Stimulated activated CD8-positive, alpha-beta memory T cell treated with anti-CD3 and anti-CD28 coated beads, Interleukin-7, amount 100 ng/mL, for 4 hours (primary cell): ENCODE measurements around the gene ARHGEF6.
"Not testable (repeated sequence)": the region's sequence is repeated elsewhere in the genome, so short reads cannot be mapped to it uniquely, and the experiment has no call there.

Experiments
- DNase-seq, 2 donors: peaks; one replicate each; pipeline ENCODE4 v3.0.0-alpha.2; 2020; ENCODE audit warnings: low read depth in 2 of 2

Gene ARHGEF6

DNA sequence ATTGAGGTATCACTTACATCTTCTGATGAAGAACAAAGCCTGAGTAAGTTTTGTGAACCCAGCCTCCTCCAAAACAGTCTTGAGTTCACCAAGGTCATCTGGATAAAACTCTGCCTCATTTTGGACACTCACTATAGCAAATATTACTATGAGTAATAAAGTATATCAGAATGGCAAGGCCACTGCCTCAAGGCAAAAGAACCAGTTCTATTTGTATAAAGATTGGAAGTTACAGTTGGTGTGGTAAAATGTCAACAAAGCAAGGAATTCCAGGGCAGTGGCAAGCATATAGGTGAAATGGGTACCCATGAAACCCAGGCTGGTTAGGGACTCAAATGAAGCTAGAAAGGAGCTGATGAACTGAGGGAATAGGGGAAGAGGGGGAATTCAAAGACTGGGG is 2.4 kb upstream of the ARHGEF6 start:
- no peak for DNase-seq

DNA sequence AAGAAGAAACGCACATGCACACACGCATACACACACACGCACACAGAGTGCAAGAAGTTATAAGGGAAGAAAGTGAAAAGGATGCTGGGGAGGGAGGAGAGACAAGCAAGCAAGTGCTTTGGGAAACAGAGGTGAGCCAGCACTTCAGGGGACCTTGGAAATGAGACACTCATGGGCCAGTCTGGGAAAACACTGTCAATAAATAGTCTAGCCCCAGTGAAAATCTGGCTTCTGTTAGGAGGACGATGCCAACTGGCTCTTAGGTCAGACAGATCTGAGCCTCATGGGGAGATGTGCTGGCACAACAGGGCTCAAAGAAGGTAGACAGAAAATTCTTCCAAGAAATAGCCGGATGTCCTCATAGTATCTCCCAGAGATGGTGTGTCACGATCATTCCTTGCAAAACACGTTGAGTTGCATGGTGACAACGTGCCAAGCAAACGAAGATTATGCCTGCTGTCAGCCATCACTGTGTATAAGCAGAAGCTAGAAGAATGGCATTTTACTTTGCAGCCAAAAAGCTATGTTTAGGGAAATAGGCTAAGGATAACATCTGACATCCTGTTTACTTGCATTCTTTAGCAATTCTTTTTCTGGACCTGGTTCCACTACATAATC is 557 bp upstream of the ARHGEF6 start:
- DNase-seq, result no peak

GRCh38 chrX:136780241-136780640 is 491 bp downstream of the ARHGEF6 start:
- no peak for DNase-seq

GRCh38 chrX:136779346-136779781 is 1.4 kb downstream of the ARHGEF6 start:
- DNase-seq, result no peak

DNA sequence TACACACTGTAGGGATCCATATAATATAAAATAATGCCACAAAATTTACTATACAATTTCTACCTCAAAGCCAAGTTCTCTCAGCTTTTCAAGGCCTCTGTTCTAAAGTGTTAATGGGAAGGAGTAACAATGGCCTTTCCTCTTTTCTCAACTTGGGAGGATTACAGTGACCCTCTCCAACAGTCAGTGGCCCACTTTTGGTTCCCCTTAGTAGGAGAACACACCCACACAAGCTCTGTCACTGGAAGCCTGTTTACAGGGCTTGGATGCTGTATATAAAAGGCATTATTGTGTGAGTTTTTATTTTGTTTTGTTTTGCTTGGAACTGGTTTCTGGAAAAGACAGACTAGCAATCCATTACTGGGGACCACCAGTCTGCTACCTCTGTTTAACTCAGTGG is 1.8 kb downstream of the ARHGEF6 start:
- DNase-seq, result no peak

DNA sequence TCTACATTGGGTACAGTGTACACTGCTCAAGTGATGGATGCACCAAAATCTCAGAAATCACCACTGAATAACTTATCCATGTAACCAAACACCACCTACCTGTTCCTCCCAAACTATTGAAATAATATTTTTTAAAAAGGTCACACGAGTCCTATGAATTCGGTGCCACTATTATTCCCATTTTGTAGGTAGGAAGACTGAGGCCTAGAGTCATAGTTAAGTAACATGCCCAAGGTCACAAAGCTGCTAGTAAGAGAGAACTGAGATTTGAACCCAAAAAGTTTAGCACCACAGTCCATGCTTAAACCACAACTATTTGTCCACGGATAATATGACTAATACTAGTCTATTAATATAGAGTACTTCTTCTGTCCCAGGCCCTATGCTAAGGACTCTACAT is 2.7 kb downstream of the ARHGEF6 start:
- no peak for DNase-seq

DNA sequence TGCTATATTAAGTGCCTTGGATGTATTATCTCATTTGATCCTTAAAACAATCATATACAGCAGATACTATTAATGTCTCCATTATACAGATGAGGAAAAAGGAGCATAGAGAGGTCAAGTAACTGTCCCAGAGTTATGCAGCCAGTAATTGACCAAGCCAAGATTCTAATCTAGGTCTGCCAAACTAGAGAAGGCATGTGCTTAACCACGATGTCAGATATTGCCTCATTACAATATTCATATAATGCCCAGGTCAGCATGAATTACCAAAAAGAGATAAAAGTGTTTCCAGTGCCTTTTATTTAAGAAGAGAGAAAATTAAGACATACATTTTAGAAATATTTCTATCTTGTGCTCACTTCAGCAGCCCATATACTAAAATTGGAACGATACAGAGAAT is 7.1 kb downstream of the ARHGEF6 start:
- DNase-seq, result no peak

GRCh38 chrX:136771869-136772268 is 8.9 kb downstream of the ARHGEF6 start:
- DNase-seq, result not testable (repeated sequence)

DNA sequence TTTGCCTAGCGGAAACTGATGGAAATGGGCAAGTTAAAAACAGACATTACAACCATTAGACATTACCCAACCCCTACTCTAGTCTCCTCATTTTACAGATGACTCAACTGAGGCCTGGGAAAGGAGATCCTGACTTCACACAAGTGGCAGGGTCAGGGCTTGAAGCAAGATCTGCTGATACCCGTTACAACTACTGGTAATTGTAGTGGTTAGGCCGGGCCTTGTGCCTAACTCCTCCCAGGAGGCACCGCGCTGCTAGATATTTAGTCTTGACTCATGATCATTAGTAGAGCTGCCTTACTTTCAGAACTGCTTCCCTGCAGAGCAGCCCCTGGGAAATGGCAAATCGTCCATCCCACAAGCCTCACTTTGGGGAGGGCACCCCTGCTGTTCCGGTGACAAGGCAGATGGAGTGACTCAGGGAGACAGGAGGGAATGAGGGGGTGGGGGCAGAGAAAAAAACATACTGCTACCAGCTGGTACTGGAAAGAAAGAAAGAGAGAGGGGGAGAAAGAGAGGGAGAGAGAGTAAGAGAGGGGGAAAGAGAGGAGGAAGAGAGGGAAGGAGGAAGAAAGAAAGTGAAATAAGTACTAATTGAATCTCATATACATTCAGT is 12.2 kb downstream of the ARHGEF6 start:
- DNase-seq, result no peak

GRCh38 chrX:136767104-136767941 is 13.4 kb downstream of the ARHGEF6 start:
- peak in 1 of 2 donors; percentile 30 for DNase-seq

DNA sequence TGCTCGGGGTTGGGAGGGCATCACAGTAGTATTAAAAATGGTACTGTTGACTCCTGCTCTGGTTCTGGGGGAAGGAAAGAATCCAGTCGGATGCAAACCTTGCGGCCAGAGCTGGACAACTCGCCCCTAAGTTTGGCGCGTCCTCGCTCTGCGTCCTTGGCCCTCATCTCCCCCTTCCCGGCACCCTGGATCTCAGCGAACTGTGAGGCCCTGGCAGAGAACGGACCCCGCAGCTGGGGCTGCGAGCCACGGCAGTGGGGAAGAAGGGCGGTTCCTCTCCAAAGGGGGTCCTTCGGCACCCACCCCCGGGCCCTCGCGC is 14.0 kb downstream of the ARHGEF6 start:
- no peak for DNase-seq

DNA sequence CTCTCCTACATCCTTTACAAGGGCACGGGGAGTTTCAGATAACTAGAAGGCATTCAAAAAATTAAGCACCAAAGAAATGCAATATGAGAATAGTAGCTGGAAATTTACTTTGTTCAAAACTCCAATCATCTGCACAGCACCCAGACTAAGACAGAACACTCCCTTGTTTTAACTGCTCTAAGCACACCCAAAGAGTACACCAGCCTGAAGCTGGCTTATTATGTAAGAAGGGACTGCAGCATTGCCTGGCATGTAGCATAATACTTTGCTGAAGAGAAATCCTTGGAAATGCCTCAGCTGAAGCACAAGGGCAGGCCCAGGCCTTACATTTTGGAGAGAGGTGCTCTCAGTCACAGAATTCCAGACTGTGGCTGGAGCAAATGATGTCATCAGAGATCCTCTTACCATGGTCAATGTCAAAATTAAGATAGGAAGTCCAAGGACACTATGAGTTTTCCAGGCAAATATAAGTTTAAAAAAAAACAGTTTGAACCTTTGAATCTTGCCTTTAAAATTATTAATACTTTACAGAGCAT is 14.8 kb downstream of the ARHGEF6 start:
- DNase-seq, result no peak

- DNase-seq, result no peak
Measured at GRCh38 chrX:136764206-136764605, 16.5 kb downstream of the ARHGEF6 start.

DNA sequence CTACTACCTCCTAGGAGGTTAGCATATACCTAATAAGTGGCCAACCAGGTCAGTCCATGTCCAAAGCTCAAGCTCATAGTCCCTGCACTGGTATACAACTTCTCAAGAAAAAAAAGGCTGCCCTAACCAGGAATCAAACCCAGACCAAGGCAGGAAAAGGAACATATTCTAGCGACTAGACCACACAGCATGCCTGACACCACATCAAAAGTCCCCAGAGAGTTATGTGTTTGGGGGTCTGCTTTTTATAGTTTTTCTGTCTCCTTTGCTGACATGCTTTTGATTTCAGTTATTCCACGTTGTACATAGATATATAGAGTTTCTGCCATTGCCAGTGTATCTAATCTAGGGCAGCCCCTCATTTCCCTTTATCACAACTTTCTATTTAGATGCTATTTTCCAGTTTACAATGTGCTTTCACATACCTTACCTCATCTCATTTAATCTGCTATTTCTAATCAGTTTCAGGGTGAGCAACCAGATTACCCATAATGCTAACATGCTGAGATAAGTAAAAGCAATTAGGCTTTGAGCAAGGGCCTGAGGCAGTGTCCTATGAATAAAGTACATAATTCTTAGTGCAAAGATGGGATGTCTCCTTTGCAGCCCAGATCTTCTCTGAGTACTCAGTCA is 17.8 kb downstream of the ARHGEF6 start:
- DNase-seq, result no peak

DNA sequence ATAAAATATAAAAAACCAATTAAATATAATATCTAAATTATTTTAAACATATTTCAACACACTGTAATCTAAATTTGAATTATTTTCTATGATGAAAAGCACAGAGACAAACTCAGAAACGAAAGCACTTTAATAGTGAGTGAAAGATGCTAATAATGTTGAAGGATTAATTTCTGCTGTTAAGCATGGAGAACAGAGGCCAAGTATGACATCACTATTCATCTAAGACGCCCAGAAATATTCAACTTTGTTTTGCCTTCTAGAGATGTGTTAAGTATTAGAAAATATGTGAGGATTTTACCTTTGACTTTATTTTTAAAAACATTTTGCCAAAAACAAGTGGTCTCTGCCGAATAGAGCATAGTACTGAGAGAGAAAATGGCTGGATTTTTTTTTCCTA is 19.3 kb downstream of the ARHGEF6 start:
- no peak for DNase-seq

DNA sequence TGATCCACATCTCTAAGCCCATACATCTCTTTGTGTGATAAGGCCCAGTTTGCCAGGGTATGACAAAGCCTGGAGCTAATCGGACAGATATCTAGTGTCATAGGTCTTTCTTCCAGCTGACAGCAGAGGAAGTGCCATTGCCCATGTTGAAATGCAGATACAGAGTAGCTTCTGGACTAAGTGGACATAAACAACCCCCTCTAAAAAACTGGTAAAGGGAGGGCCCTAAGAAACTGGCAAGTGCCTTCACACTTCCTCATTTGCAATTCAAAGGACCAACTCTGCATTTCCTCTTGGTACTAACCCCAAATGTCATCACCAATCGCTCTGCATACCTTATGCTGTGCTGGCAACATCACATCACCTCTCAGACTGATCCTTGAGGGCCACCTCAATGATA is 20.8 kb downstream of the ARHGEF6 start:
- no peak for DNase-seq

GRCh38 chrX:136755411-136755810 is 25.3 kb downstream of the ARHGEF6 start:
- no peak for DNase-seq

DNA sequence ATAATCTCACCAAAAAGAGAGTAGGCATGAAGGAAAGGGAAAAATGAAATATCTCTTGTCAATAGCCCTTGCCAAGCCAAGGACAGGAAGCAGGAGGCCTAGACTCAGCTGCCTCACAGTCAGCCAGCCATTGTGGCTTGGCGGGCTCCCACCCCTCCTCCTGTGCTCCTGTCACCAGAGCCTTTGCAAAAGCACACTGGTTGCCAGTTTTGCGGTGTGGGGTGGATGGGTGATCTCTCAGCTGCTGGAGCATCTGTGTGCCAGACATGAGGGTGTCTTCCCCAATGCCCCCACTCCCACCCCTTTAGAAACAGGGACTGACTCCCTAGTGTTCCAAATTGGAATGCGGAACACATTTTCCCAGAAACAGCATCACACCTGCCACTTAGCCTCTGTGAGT is 26.1 kb downstream of the ARHGEF6 start:
- no peak for DNase-seq

DNA sequence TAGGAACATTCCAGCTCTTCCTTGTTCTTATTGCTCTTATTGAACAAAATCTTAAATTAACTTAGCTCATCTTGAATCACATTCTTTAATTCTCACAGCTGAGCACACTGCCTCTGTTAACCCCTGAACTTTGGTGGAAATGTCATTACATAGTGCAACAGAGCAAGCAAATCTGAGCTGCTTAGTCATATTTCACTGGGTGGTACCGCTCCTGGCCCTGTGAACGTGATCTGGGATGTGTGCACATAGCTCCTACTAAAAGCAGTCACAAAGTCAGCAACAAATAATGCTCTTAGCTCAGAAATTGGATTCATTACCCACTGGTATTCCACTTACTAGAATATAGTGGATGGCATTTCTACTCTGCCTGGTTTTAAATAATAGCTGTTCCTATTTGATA is 27.9 kb downstream of the ARHGEF6 start:
- no peak for DNase-seq

DNA sequence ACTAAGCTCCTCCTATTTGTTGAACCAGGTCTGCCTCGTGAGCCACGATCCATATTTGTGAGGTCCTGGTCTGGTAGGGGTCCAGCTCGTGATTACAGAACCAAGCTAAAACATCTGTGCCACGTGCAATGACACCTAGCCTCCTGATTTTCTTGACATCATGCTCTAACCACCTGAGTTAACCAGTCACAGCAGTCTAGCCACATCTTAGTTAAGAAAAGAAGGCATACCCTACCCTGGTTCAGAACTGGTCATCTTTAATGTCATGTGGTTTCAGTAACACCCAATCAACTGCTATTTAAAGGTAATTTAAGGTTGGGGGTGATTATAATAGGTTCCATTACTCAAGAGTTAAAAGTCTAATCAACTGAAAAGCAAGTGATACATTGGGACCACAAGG is 28.4 kb downstream of the ARHGEF6 start:
- no peak for DNase-seq

GRCh38 chrX:136750364-136750763 is 30.4 kb downstream of the ARHGEF6 start:
- DNase-seq, result no peak
